HG03135 (cell line): ENCODE measurements around the gene OR5B17.
"Not testable (repeated sequence)": the region's sequence is repeated elsewhere in the genome, so short reads cannot be mapped to it uniquely, and the experiment has no call there.

Experiments
- ATAC-seq: cut with Tn5 transposase; IDR thresholded peaks from one replicate; pipeline ENCODE4 v1.9.1; 2021; ENCODE audit warnings: mild to moderate bottlenecking, moderate library complexity; ENCODE audit not compliant: unreplicated experiment

OR5B17 gene

DNA sequence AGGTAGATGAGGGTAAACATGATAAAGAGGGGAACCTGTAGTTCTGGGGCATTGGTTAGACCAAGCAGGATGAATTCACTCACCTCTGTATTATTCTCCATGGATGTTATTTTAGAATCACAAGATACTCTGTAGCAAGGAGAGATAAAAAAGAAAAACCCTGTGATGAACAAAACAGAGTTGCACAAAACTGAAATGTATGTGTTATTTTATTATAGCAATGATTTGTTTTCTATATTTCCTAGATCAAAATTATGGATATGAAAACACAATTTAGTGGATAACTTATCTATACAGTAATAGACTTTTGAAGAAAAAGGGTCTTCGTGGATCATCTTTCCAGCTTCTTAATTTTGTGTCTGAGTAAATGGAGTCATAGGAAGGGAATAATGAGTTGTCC lies at the start of gene OR5B17:
TSS of gene OR5B17 (minus strand) at position 101 of the 400 bp plus-strand sequence. CDS start at position 101, 0 bp downstream.
- no peak for ATAC-seq

DNA sequence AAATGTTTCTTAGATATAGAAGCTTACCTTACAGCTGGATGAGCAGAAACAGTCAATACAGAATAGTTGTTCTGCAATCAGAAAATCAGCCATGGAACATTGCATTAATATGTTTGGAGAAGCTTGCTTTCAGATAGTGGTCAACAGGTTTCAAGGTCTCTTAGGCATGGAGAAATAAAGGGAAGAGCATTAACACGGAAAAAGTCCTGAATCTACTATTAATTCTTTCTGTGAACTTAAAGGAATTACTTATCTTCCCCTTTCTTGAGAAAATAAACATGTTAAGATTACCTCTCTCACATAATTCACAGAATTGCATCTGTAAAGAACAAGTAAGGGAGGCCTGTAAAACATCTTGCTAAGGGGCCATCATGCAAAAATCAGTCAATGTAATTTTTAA lies 47.9 kb upstream of the OR5B17 start, which contains the start of gene OR5B3:
TSS of gene OR5B3 (minus strand) at position 101 of the 400 bp plus-strand sequence. CDS start 3,465 bp downstream, outside the sequence.
- ATAC-seq, result no peak

DNA sequence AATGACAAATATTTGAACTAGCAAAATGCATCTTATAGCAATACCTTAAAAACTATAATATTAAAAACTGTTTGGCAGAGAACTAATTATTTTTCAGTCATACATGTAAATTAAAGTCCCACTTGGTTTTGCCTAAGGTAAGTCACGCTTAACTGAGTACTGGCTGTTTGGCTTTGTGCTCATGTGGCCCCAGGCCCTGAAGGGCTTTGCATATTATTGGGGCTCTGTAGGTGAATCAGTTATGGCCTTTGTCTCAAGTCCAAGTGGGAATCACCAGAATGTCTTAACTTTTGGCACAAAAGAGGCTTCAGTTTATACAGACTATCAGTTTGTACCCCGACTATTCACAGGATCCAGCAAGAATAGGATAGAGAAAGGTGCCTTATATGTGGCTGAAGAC lies 40.8 kb upstream of the OR5B17 start:
- not testable (repeated sequence) for ATAC-seq

DNA sequence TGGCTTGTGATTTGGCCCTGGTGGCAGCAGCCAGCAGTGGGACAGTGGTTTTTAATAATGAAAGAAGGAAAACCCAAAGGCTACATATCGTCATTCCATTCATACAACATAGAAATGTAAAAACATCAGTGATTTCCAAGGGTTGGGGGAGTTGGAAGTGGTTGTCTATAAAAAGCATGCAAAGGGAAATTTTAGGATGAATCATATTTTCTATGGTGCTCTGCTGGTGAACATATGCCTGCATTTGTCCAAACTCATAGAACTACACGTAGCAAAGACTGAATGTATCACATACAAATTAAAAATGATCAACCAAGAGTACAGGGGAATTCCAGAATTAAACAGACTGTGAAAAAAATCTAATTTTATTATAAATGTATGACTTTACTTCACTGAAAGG lies 36.7 kb upstream of the OR5B17 start:
- no peak for ATAC-seq

DNA sequence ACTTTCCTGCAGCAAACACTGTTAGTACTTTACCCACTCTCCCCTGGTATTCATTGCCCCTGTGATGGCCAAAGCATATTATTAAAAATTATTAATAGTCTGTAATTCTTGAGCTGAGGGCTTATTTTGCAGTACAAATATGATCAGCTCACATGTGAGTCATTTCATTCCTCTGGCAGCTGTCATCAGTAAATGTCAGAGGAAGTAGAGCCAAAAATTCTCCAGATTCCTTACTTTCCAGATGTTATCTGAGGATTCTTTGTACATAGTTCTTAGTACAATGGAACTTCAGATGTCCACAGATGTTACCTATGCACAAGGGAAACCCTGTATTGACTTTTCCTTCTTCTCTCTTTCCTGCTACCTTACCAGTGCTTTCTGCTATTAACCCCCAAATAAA lies 35.3 kb upstream of the OR5B17 start:
- no peak for ATAC-seq

DNA sequence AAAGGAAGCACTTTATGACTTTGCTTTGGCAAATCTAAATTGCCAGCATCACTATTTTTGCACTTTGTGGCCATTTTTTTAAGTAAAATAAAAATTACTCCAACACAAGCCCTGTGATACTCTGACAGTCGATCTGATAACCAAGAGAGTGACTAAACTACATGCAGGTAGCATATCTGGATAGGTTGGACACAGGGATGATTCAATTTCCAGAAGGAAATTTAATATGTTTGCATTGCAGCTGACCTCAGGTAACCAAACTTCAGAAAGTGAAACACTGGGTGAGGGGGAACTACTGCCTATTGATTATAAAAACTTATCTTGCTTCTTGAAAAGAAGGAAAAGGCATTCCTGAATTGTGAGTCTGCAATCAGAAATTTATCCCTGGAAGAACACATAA lies 33.9 kb upstream of the OR5B17 start:
- no peak for ATAC-seq

DNA sequence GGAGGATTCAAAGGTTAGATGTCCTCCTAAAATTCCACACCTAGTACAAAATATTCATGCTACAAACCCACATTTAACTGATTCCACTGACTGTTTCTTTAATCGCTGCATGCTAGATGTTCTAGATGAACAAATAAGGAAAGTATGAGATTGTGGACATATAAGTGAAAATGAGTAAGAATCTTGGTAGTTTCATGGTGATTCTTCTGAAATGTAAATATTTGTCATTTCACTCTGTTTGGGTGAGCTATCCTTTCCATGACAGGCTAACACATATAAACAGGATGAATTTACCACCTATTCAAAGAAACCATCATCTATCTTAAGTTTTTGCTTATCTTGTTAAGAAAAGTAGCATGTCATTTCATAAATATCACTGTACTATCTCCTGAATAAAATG lies 33.0 kb upstream of the OR5B17 start:
- no peak for ATAC-seq

DNA sequence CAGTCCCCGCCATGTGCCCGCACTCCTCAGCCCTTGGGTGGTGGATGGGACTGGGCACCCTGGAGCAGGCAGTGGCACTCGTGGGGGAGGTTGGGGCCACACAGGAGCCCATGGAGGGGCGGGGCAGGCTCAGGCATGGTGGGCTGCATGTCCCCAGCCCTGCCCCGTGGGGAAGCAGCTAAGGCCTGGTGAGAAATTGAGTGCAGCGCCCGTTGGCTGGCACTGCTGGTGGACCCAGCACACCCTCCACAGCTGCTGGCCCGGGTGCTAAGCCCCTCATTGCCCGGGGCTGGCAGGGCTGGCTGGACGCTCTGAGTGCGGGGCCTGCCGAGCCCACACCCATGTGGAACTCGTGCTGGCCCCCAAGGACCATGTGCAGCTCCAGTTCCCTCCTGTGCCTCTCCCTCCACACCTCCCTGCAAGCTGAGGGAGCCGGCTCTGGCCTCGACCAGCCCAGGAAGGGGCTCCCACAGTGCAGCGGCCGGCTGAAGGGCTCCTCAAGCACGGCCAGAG lies 31.7 kb upstream of the OR5B17 start:
- ATAC-seq, result no peak

DNA sequence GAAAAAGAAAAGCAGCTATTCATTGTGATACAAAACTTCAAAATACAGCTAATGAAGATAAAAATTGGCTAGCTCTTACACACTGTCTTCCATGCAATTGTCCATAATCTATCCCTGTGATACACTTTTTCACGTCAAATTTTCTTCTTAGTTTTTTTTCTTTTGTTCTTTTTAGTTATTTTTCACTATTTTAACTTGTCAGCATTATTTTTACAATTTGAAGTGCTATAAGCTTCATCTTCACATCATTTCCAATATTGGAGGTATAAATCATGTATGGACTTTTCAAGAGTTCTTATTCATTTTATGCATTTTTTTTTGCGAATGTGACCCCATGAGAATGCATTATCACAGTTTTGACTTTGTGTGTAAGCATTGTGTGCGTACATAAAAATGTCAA lies 4.1 kb downstream of the OR5B17 start:
- no peak for ATAC-seq

DNA sequence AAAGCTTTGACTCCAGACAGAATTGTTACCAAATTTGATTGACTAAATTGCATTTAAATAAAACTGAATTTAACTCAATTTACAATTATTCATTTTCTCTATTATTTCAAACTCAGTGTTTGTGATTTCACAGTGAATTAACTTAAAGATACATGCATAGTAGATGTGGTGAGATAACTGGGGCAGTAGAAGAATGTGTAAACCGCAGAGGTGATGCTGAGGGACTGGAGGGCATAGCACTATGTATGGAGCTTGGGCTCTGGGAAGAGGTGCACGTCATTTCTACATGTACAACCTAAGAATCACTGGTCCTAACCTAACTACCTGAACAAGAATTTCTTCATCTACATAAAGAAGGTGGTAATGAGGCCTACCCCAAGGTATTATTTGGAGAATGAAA lies 13.7 kb downstream of the OR5B17 start:
- ATAC-seq, result no peak

DNA sequence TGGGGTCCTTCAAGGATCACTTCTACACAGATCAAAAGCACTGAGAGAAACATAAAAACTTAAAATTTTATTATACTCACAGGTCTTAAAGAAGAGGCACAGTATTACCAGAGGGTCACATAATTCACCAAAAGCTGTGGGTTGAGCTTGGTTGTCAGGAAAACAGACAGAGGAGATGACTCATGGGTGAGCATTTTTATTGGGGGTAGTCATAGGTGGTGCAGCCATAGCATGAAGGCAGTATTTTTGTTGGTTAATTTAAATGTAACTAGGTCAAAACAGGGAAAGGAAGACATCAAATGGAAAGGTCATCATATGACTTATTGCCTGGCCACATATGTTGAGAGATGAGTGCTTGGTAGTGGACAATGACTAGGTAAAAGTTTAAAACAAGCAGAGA lies 24.2 kb downstream of the OR5B17 start:
- ATAC-seq, result no peak

DNA sequence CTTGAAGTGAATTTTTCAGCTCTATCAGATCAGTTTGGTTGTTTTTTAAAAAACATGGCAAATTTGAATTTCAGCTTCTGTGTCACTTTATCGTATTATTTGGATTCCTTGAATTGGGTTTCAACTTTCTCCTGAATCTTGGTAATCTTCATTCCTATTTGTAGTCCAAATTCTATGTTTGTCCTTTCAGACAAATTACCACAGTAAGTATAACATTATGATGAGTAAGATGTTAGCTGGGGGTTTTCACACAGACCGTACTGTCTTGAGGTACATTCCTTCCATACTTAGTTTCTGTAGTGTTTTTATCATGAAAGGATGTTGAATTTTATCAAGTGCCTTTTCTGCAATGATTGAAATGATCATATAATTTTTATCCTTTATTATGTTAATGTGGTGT lies 28.0 kb downstream of the OR5B17 start:
- ATAC-seq, result no peak

DNA sequence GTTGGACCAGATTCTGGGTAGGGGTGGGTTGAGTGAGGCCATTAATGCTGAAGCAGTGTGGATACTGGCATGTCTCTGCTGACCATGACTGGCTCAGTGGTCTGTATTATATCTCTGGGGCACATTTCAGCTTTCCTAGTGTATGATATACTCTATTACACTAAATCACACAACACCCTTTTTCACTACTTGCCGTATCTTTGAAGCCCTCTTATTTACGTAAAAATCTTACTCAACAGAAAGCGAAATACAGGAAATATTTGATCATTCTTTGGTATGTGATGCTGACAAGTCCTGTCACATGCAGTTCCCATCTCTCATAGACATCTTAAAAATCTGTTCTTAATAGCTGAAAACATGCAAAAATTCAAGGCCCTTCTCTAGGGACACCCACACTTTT lies 40.3 kb downstream of the OR5B17 start:
- ATAC-seq, result no peak

DNA sequence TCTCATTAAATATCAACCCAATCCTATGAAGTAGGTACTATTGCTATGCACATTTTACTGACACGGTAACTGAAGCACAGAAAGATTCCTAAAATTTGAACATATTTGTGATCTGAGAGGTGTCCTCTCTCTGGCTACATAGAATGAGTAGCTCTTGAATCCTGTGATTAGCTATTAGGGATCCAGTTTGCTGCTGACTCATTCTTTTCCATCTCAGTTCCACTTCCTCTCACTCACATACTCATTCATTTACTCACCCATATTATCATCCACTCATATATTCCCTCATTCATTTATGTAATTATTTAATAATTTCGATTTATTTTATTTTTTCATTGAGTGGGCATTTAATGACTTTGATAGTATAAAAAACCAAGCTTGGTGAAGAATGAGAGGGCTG lies 42.7 kb downstream of the OR5B17 start:
- no peak for ATAC-seq
